NB4 (cell line): ENCODE data around the gene MAP10.

Source experiments
- DNase-seq: peaks from one replicate; pipeline ENCODE4 v3.0.0; 2010; ENCODE audit warnings: low read depth
- H3K4me3 ChIP-seq: one replicate; pipeline ENCODE4 v1.5.1; 2011; ENCODE audit warnings: mild to moderate bottlenecking, low read depth, low read length, moderate library complexity
- MYC ChIP-seq: IDR thresholded peaks from 2 replicates; pipeline ENCODE4 v1.6.1; 2011; ENCODE audit warnings: low read depth, low read length
- POLR2A ChIP-seq: IDR thresholded peaks from 2 replicates; pipeline ENCODE4 v1.6.1; 2011; ENCODE audit warnings: mild to moderate bottlenecking; ENCODE audit not compliant: insufficient read length; ENCODE audit errors: extremely low read depth
- TF ChIP-seq, protein P1 (sequence below): IDR thresholded peaks from 2 replicates; pipeline ENCODE4 v1.6.1; 2011; ENCODE audit warnings: low read depth, low read length
- TF ChIP-seq, protein P2 (sequence below): IDR thresholded peaks from one replicate; pipeline ENCODE4 v1.5.1; 2012; ENCODE audit warnings: low read depth, low read length

The MAP10 gene

DNA sequence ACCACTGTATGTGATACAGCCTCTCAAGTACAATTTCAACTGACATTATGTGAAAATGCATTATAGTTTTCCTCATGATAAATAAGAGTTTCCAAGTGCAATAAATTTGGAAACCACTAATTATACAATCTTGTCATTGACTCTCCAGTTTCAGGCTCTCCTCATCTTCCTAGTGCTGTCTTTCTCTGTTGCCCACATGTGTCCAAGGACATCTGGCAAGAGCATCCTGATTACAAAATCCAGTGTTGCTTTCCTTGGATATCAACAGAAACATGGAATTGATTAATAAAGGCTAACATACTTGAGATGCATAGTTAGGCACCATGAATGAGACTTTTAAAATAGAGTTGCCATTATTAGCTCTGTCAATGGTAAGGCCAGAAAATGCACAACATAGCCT is 15.6 kb upstream of the MAP10 start:
- DNase-seq = no peak
- TF ChIP-seq POLR2A = no peak
- TF ChIP-seq, protein P1, sequence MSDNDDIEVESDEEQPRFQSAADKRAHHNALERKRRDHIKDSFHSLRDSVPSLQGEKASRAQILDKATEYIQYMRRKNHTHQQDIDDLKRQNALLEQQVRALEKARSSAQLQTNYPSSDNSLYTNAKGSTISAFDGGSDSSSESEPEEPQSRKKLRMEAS = no peak
- TF ChIP-seq MYC = no peak
- TF ChIP-seq, protein P2, sequence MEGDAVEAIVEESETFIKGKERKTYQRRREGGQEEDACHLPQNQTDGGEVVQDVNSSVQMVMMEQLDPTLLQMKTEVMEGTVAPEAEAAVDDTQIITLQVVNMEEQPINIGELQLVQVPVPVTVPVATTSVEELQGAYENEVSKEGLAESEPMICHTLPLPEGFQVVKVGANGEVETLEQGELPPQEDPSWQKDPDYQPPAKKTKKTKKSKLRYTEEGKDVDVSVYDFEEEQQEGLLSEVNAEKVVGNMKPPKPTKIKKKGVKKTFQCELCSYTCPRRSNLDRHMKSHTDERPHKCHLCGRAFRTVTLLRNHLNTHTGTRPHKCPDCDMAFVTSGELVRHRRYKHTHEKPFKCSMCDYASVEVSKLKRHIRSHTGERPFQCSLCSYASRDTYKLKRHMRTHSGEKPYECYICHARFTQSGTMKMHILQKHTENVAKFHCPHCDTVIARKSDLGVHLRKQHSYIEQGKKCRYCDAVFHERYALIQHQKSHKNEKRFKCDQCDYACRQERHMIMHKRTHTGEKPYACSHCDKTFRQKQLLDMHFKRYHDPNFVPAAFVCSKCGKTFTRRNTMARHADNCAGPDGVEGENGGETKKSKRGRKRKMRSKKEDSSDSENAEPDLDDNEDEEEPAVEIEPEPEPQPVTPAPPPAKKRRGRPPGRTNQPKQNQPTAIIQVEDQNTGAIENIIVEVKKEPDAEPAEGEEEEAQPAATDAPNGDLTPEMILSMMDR = no peak
- H3K4me3 ChIP-seq = no peak overlapping the region

DNA sequence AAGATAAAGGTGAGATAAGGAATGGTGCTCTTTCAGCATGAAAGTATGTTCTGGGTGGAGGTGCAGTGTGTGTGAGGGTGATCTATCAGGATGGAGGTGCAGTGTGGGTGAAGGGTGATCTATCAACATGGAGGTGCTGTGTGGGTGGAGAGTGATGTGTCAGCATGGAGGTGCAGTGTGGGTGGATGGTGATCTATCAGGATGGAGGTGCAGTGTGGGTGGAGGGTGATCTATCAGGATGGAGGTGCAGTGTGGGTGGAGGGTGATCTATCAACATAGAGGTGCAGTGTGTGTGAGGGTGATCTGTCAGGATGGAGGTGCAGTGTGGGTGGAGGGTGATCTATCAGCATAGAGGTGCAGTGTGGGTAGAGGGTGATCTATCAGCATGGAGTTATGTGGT is 12.3 kb upstream of the MAP10 start:
- TF ChIP-seq, protein P1 = no peak
- no peak for TF ChIP-seq POLR2A
- TF ChIP-seq MYC = no peak
- TF ChIP-seq, protein P2 = no peak
- no peak overlapping the region for H3K4me3 ChIP-seq
- DNase-seq = no peak

DNA sequence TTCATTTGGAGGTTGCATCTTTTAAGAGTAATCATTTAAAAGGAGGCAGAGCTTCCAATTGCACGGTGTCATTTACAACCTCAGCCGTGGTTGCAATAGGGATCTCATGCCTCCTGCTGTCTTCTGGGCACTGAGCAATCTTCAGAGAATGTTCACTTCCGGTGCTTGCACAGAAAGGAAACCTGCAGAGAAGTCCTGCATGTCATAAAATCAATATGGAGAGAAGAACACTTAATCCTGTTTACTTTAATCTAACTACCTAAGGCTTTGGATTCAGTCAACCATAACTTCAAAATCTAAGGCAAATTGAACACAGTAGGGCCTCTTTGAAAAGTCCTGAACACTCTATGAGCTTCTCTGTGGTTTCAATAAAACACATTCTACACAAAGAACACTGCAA is 11.3 kb upstream of the MAP10 start:
- H3K4me3 ChIP-seq = no peak overlapping the region
- TF ChIP-seq POLR2A (no peak), MYC (peak; percentile 42; the same call in 1 of the 2 replicates)
- TF ChIP-seq, protein P1 = peak; percentile 58; the same call in 1 of the 2 replicates
- TF ChIP-seq, protein P2 = no peak
- peak; percentile 85 for DNase-seq

DNA sequence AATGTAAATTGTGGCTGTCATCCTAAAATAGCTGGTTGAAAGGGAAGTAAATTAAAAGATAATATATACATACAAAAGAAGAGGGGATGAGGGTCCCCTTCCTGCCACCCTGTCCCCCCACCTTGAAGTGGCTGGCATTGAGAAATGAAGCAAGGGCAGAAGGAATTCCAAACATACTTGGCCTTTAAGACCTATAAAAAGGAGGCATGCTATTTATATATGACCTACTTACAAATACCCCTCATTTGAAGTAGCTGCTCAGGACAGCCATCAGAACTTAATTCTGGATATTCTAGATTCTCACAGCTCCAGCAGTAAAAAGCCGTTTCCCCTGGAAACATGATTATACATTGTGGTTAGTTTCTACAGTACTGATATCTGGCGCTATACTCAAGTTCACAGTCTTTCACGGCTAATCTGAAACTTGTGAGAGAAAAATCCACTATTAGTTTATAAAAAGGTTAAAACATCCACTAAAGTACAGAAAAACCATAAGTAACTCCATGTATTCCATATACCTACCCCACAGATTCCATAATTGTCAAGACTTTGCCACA is 9.6 kb upstream of the MAP10 start:
- no peak for DNase-seq
- no peak overlapping the region for H3K4me3 ChIP-seq
- no peak for TF ChIP-seq POLR2A
- TF ChIP-seq, protein P1 = no peak
- TF ChIP-seq, protein P2 = no peak
- no peak for TF ChIP-seq MYC

DNA sequence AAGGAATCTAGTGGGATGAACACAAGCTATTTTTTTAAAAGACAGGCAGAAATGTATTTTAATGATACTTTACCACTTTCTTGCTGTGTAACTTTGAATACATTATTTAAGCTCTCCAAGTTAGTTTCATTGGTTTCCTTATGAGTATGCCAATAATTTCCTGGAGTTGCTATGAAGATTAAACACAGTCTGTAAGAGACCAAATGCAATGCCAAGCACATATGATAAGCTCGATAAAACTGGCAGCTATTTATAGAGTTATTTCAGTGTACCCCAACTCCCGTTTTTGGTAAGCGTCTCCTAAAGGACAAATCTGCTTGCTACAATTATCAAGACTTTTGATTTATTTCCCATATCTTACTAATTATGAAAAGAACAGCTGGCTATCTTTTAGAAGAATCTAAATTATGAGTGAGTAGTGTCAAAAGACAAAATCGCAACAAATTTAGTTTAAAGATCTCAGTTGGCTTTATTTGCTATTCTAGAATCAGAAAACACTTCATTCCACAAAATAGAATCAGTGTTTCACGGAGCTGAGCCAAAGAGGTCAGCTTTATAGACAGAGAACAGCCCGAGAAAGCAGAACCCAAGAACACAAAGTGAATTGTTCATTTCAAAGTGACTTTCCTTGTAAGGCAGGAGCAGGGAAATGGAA is 7.2 kb upstream of the MAP10 start:
- TF ChIP-seq, protein P1 = no peak
- no peak for TF ChIP-seq MYC
- TF ChIP-seq POLR2A = no peak
- TF ChIP-seq, protein P2 = no peak
- DNase-seq = no peak
- H3K4me3 ChIP-seq = no peak overlapping the region
